ENCODE measurements around the gene ACAP3.

Gene ACAP3

GRCh38 chr1:1264868-1265272 is 42.9 kb downstream of the ACAP3 start:
- DNase-seq (ENCODE audit: low spot score) = no peak
- TF ChIP-seq CTCF (IDR thresholded peaks at IDR 0.05; ENCODE audit: borderline replicate concordance, control extremely low read depth, extremely low read depth, insufficient read depth, missing control alignments) = no peak
- in situ Hi-C loops (cut with MboI; ENCODE audit: low sequenced_read_pairs, unreplicated experiment) = loop anchor here (25.0 kb wide), 1 partner anchor 378 kb away; no protein-coding TSS in a partner anchor

DNA sequence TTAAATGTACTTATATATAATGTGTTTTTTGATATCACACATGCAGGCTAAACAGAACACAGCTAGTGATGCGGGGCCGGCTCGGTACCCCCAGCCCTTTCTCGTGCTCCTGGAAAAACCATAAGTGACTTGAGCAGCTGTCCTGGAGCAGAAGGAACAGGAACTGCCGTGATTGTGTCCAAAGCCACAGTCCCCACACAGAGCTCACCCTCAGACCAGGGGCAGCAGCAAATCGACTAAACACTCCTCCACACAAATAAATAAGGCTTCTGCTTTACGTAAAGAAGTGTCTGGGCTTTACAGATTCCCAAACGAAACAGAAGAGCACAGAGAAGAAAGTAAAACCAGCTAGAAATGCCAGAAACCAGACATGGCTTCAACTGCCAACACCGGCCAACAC is 43.7 kb downstream of the ACAP3 start:
- in situ Hi-C loops (cut with MboI; ENCODE audit: low sequenced_read_pairs, unreplicated experiment) = loop anchor here (25.0 kb wide), 1 partner anchor 377 kb away; no protein-coding TSS in a partner anchor
- DNase-seq (ENCODE audit: low spot score) = no peak
- TF ChIP-seq CTCF (IDR thresholded peaks at IDR 0.05; ENCODE audit: borderline replicate concordance, control extremely low read depth, extremely low read depth, insufficient read depth, missing control alignments) = no peak

GRCh38 chr1:1262758-1263157 is 45.0 kb downstream of the ACAP3 start:
- TF ChIP-seq CTCF (IDR thresholded peaks at IDR 0.05; ENCODE audit: borderline replicate concordance, control extremely low read depth, extremely low read depth, insufficient read depth, missing control alignments) = no peak
- DNase-seq (ENCODE audit: low spot score) = no peak
- in situ Hi-C loops (cut with MboI; ENCODE audit: low sequenced_read_pairs, unreplicated experiment) = loop anchor here (25.0 kb wide), 1 partner anchor 375 kb away; no protein-coding TSS in a partner anchor

- no peak for DNase-seq (ENCODE audit: low spot score)
- TF ChIP-seq CTCF (IDR thresholded peaks at IDR 0.05; ENCODE audit: borderline replicate concordance, control extremely low read depth, extremely low read depth, insufficient read depth, missing control alignments) = no peak
- in situ Hi-C loops (cut with MboI; ENCODE audit: low sequenced_read_pairs, unreplicated experiment) = loop anchor here (25.0 kb wide), 1 partner anchor 375 kb away; no protein-coding TSS in a partner anchor
Measured at GRCh38 chr1:1262071-1262470, 45.7 kb downstream of the ACAP3 start.

- in situ Hi-C loops (cut with MboI; ENCODE audit: low sequenced_read_pairs, unreplicated experiment) = loop anchor here (25.0 kb wide), 1 partner anchor 374 kb away; no protein-coding TSS in a partner anchor
- no peak for DNase-seq (ENCODE audit: low spot score)
Measured at GRCh38 chr1:1260843-1261560, 46.7 kb downstream of the ACAP3 start.

More at GRCh38 chr1:1260843-1261560, 46.7 kb downstream of the ACAP3 start:
- TF ChIP-seq CTCF (IDR thresholded peaks at IDR 0.05; ENCODE audit: borderline replicate concordance, control extremely low read depth, extremely low read depth, insufficient read depth, missing control alignments) = no peak

All from GM13976 (cell line).